ENCODE results near the gene TMPRSS12.

GRCh38 chr12:50934981-50935807 is 92.5 kb downstream of the TMPRSS12 start:
- TF ChIP-seq POLR2AphosphoS5 (IDR thresholded peaks at IDR 0.05; ENCODE audit: low read depth, low read length): no peak
- no peak for TF ChIP-seq POLR2A (IDR thresholded peaks at IDR 0.05; ENCODE audit: low read depth, low read length)
- TF ChIP-seq TAF1 (IDR thresholded peaks at IDR 0.05; ENCODE audit: low read depth, low read length): no peak
- TF ChIP-seq POU2F2 (IDR thresholded peaks at IDR 0.05; ENCODE audit: low read depth, low read length): no peak
